ENCODE results near the gene NELFE. TPM values are rescaled to one million over a fixed set of nuclear protein-coding genes. Genes with fewer than 3 reads are reported as not detected.

The NELFE gene
- total and polyA plus RNA-seq, 2 of the 13 experiments (the other 11 are each of a cell fraction or from before 2014, with no cell fraction given) = 51.3 to 69.8 TPM

- peak; percentile 76; the same call in 1 of the 2 replicates for TF ChIP-seq SATB2 (CRISPR knock-in tag; IDR thresholded peaks at IDR 0.05)
- TF ChIP-seq ZFP37 (CRISPR knock-in tag; IDR thresholded peaks at IDR 0.05; ENCODE audit: borderline replicate concordance) = 0 out of 2 replicates have a peak, but pooled peaks have one; percentile 29
- peak; percentile 77; the same call in 1 of the 2 replicates for TF ChIP-seq SMAD3 (CRISPR knock-in tag; IDR thresholded peaks at IDR 0.05)
- TF ChIP-seq JDP2 (CRISPR knock-in tag; IDR thresholded peaks at IDR 0.05; ENCODE audit: borderline replicate concordance) = peak; percentile 83; the same call in 1 of the 2 replicates
- 0 out of 2 replicates have a peak, but pooled peaks have one; percentile 85 for TF ChIP-seq ZNF550 (CRISPR knock-in tag; IDR thresholded peaks at IDR 0.05; ENCODE audit: borderline replicate concordance)
- TF ChIP-seq TCF7L2 (IDR thresholded peaks at IDR 0.05; ENCODE audit: low read depth, low read length) = no peak
- TF ChIP-seq YY1 (IDR thresholded peaks at IDR 0.05; ENCODE audit: insufficient read depth, insufficient replicate concordance, low read depth, low read length) = peak; percentile 69
- peak; percentile 57; the same call in 1 of the 2 replicates for TF ChIP-seq ZMYM4 (CRISPR knock-in tag; IDR thresholded peaks at IDR 0.05)
- TF ChIP-seq ZNF709 (CRISPR knock-in tag; IDR thresholded peaks at IDR 0.05) = peak; percentile 83; the same call in 1 of the 2 replicates
- no peak for TF ChIP-seq ZEB1 (IDR thresholded peaks at IDR 0.05; ENCODE audit: insufficient replicate concordance, low read depth)
- TF ChIP-seq MYNN (CRISPR knock-in tag; IDR thresholded peaks at IDR 0.05; ENCODE audit: low read depth) = no peak; the same call in 1 of the 2 replicates
- TF ChIP-seq, protein P1, sequence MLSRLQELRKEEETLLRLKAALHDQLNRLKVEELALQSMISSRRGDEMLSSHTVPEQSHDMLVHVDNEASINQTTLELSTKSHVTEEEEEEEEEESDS (CRISPR knock-in tag; IDR thresholded peaks at IDR 0.05; ENCODE audit: borderline replicate concordance) = no peak
- TF ChIP-seq, protein P2, sequence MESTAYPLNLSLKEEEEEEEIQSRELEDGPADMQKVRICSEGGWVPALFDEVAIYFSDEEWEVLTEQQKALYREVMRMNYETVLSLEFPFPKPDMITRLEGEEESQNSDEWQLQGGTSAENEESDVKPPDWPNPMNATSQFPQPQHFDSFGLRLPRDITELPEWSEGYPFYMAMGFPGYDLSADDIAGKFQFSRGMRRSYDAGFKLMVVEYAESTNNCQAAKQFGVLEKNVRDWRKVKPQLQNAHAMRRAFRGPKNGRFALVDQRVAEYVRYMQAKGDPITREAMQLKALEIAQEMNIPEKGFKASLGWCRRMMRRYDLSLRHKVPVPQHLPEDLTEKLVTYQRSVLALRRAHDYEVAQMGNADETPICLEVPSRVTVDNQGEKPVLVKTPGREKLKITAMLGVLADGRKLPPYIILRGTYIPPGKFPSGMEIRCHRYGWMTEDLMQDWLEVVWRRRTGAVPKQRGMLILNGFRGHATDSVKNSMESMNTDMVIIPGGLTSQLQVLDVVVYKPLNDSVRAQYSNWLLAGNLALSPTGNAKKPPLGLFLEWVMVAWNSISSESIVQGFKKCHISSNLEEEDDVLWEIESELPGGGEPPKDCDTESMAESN (CRISPR knock-in tag; conservative IDR thresholded peaks at IDR 0.05) = peak; percentile 64
- no peak for TF ChIP-seq CENPX (CRISPR knock-in tag; IDR thresholded peaks at IDR 0.05)
- TF ChIP-seq ZBTB39 (CRISPR knock-in tag; IDR thresholded peaks at IDR 0.05) = no peak
- TF ChIP-seq, protein P3, sequence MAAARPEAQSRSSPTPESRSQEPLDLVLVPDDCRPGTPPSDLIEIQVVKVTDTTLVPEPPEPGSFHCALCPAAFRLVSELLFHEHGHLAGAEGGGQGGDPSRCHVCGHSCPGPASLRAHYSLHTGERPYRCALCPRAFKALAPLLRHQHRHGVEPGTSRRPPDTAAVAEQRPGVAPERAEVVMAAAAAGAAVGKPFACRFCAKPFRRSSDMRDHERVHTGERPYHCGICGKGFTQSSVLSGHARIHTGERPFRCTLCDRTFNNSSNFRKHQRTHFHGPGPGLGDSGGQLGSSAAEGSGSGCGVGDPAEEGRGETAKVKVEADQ (CRISPR knock-in tag; IDR thresholded peaks at IDR 0.05; ENCODE audit: borderline replicate concordance) = no peak; the same call in 1 of the 2 replicates
- TF ChIP-seq, protein P4, sequence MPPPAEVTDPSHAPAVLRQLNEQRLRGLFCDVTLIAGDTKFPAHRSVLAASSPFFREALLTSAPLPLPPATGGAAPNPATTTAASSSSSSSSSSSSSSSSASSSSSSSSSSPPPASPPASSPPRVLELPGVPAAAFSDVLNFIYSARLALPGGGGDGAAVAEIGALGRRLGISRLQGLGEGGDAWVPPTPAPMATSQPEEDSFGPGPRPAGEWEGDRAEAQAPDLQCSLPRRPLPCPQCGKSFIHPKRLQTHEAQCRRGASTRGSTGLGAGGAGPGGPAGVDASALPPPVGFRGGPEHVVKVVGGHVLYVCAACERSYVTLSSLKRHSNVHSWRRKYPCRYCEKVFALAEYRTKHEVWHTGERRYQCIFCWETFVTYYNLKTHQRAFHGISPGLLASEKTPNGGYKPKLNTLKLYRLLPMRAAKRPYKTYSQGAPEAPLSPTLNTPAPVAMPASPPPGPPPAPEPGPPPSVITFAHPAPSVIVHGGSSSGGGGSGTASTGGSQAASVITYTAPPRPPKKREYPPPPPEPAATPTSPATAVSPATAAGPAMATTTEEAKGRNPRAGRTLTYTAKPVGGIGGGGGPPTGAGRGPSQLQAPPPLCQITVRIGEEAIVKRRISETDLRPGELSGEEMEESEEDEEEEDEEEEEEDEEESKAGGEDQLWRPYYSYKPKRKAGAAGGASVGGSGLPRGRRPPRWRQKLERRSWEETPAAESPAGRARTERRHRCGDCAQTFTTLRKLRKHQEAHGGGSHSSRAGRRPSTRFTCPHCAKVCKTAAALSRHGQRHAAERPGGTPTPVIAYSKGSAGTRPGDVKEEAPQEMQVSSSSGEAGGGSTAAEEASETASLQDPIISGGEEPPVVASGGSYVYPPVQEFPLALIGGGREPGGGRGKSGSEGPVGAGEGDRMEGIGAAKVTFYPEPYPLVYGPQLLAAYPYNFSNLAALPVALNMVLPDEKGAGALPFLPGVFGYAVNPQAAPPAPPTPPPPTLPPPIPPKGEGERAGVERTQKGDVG (CRISPR knock-in tag; IDR thresholded peaks at IDR 0.05; ENCODE audit: borderline replicate concordance) = peak; percentile 59; the same call in 1 of the 2 replicates
- peak; percentile 90 for TF ChIP-seq GMEB2 (CRISPR knock-in tag; IDR thresholded peaks at IDR 0.05; ENCODE audit: low read depth)
These were observed 13.4 kb upstream of the NELFE start, which contains the start of gene DXO (continued) for GRCh38 chr6:31971993-31972708.
